ENCODE data around the gene SRD5A3. TPM values are rescaled to one million over a fixed set of nuclear protein-coding genes. Genes with fewer than 3 reads are reported as not detected.

Gene SRD5A3
- total and polyA plus RNA-seq, 9 of the 15 experiments (the other 6 are each of a cell fraction or from before 2014, with no cell fraction given): 2.5 to 37.0 (median 13.3) TPM

- TF ChIP-seq, protein P1, sequence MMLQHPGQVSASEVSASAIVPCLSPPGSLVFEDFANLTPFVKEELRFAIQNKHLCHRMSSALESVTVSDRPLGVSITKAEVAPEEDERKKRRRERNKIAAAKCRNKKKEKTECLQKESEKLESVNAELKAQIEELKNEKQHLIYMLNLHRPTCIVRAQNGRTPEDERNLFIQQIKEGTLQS (IDR thresholded peaks at IDR 0.05): peak; percentile 79
- TF ChIP-seq, protein P1 (CRISPR knock-in tag; conservative IDR thresholded peaks at IDR 0.05): no peak
- TF ChIP-seq CREM (IDR thresholded peaks at IDR 0.05; ENCODE audit: low read depth) (no peak), ARID1B (IDR thresholded peaks at IDR 0.05) (peak; percentile 43; the same call in 1 of the 2 replicates), IFI16 (CRISPR knock-in tag; IDR thresholded peaks at IDR 0.05) (no peak), KDM1A (IDR thresholded peaks at IDR 0.05) (peak; percentile 58 to 66; a peak in 3 of 4 replicates), SMAD3 (CRISPR knock-in tag; conservative IDR thresholded peaks at IDR 0.05) (no peak), CSDE1 (IDR thresholded peaks at IDR 0.05) (no peak), JUND (IDR thresholded peaks at IDR 0.05; ENCODE audit: borderline replicate concordance, low read depth, low read length) (peak; percentile 55; the same call in 1 of the 2 replicates), JUND (tag; IDR thresholded peaks at IDR 0.05; ENCODE audit: borderline replicate concordance, low read depth, low read length) (peak; percentile 64; the same call in 2 of the 3 replicates), NBN (IDR thresholded peaks at IDR 0.05; ENCODE audit: low read depth) (no peak), FOXK1 (CRISPR knock-in tag; IDR thresholded peaks at IDR 0.05; ENCODE audit: borderline replicate concordance) (no peak), ZNF77 (CRISPR knock-in tag; IDR thresholded peaks at IDR 0.05) (no peak), E2F4 (CRISPR knock-in tag; IDR thresholded peaks at IDR 0.05; ENCODE audit: low read depth) (no peak), EHMT2 (IDR thresholded peaks at IDR 0.05) (no peak), ZBTB1 (CRISPR knock-in tag; IDR thresholded peaks at IDR 0.05; ENCODE audit: borderline replicate concordance, low read depth) (no peak), MYC (IDR thresholded peaks at IDR 0.05; ENCODE audit: low read depth, low read length) (no peak), MYC (CRISPR knock-in tag; IDR thresholded peaks at IDR 0.05; ENCODE audit: borderline replicate concordance, low read depth) (no peak), BACH1 (tag; IDR thresholded peaks at IDR 0.05) (0 out of 2 replicates have a peak, but pooled peaks have one; percentile 46), ZNF695 (CRISPR knock-in tag; IDR thresholded peaks at IDR 0.05) (no peak), GATAD2B (IDR thresholded peaks at IDR 0.05; ENCODE audit: borderline replicate concordance) (no peak), TAF9B (IDR thresholded peaks at IDR 0.05; ENCODE audit: partially characterized antibody) (no peak), TBL1XR1 (IDR thresholded peaks at IDR 0.05; ENCODE audit: low read length in 2 of 2) (peak in 1 of 2 experiments; percentile 51; a peak in 1 of 4 replicates), TCF15 (CRISPR knock-in tag; IDR thresholded peaks at IDR 0.05) (no peak)
- TF ChIP-seq, protein P2, sequence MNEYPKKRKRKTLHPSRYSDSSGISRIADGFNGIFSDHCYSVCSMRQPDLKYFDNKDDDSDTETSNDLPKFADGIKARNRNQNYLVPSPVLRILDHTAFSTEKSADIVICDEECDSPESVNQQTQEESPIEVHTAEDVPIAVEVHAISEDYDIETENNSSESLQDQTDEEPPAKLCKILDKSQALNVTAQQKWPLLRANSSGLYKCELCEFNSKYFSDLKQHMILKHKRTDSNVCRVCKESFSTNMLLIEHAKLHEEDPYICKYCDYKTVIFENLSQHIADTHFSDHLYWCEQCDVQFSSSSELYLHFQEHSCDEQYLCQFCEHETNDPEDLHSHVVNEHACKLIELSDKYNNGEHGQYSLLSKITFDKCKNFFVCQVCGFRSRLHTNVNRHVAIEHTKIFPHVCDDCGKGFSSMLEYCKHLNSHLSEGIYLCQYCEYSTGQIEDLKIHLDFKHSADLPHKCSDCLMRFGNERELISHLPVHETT (CRISPR knock-in tag; conservative IDR thresholded peaks at IDR 0.05 in 1 of 2, IDR thresholded peaks at IDR 0.05 in 1 of 2): no peak
- TF ChIP-seq, protein P3, sequence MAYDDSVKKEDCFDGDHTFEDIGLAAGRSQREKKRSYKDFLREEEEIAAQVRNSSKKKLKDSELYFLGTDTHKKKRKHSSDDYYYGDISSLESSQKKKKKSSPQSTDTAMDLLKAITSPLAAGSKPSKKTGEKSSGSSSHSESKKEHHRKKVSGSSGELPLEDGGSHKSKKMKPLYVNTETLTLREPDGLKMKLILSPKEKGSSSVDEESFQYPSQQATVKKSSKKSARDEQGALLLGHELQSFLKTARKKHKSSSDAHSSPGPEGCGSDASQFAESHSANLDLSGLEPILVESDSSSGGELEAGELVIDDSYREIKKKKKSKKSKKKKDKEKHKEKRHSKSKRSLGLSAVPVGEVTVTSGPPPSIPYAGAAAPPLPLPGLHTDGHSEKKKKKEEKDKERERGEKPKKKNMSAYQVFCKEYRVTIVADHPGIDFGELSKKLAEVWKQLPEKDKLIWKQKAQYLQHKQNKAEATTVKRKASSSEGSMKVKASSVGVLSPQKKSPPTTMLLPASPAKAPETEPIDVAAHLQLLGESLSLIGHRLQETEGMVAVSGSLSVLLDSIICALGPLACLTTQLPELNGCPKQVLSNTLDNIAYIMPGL (CRISPR knock-in tag; IDR thresholded peaks at IDR 0.05): no peak
These were observed 12.6 kb downstream of the SRD5A3 start (continued) for GRCh38 chr4:55358668-55359067.
